Measurements from ENCODE around the gene MLN.

- TF ChIP-seq, protein P1, sequence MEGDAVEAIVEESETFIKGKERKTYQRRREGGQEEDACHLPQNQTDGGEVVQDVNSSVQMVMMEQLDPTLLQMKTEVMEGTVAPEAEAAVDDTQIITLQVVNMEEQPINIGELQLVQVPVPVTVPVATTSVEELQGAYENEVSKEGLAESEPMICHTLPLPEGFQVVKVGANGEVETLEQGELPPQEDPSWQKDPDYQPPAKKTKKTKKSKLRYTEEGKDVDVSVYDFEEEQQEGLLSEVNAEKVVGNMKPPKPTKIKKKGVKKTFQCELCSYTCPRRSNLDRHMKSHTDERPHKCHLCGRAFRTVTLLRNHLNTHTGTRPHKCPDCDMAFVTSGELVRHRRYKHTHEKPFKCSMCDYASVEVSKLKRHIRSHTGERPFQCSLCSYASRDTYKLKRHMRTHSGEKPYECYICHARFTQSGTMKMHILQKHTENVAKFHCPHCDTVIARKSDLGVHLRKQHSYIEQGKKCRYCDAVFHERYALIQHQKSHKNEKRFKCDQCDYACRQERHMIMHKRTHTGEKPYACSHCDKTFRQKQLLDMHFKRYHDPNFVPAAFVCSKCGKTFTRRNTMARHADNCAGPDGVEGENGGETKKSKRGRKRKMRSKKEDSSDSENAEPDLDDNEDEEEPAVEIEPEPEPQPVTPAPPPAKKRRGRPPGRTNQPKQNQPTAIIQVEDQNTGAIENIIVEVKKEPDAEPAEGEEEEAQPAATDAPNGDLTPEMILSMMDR (IDR thresholded peaks at IDR 0.05) = no peak
- no peak for TF ChIP-seq POLR2A (IDR thresholded peaks at IDR 0.05)
Measured at GRCh38 chr6:33758815-33759216, 45.0 kb downstream of the MLN start.

Measured in esophagus squamous epithelium (tissue), 4 donors.